ENCODE results near the gene PPP1R1B. TPM values are rescaled to one million over a fixed set of nuclear protein-coding genes. Genes with fewer than 3 reads are reported as not detected.

PPP1R1B gene
- total and polyA plus RNA-seq, 9 of the 15 experiments (the other 6 are each of a cell fraction or from before 2014, with no cell fraction given), result 0.07 to 0.18 (median 0.10) TPM; not detected in 4

- no peak for TF ChIP-seq SMAD4 (CRISPR knock-in tag; conservative IDR thresholded peaks at IDR 0.05)
- peak; percentile 76 for TF ChIP-seq DACH1 (IDR thresholded peaks at IDR 0.05; ENCODE audit: partially characterized antibody)
- no peak for TF ChIP-seq PTTG1 (tag; IDR thresholded peaks at IDR 0.05; ENCODE audit: low read depth)
- TF ChIP-seq SMARCC2 (IDR thresholded peaks at IDR 0.05; ENCODE audit: low read depth), result no peak
- TF ChIP-seq ERF (CRISPR knock-in tag; IDR thresholded peaks at IDR 0.05), result no peak
- TF ChIP-seq SLC30A9 (CRISPR knock-in tag; IDR thresholded peaks at IDR 0.05), result no peak
- TF ChIP-seq SOX6 (IDR thresholded peaks at IDR 0.05), result no peak
- 0 out of 2 replicates have a peak, but pooled peaks have one; percentile 12 for TF ChIP-seq NR1H2 (CRISPR knock-in tag; IDR thresholded peaks at IDR 0.05)
- no peak for TF ChIP-seq MAFG (tag; conservative IDR thresholded peaks at IDR 0.05)
- no peak for TF ChIP-seq TCF7 (IDR thresholded peaks at IDR 0.05; ENCODE audit: borderline replicate concordance)
- no peak for TF ChIP-seq BHLHE40 (IDR thresholded peaks at IDR 0.05; ENCODE audit: low read length)
- no peak for TF ChIP-seq SMAD1 (IDR thresholded peaks at IDR 0.05; ENCODE audit: low read depth, low read length, partially characterized antibody)
- no peak for TF ChIP-seq FIP1L1 (IDR thresholded peaks at IDR 0.05; ENCODE audit: low read depth, low read length, poor library complexity, severe bottlenecking)
- TF ChIP-seq BRCA1 (IDR thresholded peaks at IDR 0.05), result no peak
- no peak for TF ChIP-seq BRCA1 (CRISPR knock-in tag; IDR thresholded peaks at IDR 0.05)
- TF ChIP-seq RREB1 (CRISPR knock-in tag; IDR thresholded peaks at IDR 0.05), result no peak
- TF ChIP-seq RNF219 (CRISPR knock-in tag; IDR thresholded peaks at IDR 0.05), result no peak
- no peak for TF ChIP-seq NR0B1 (IDR thresholded peaks at IDR 0.05; ENCODE audit: partially characterized antibody)
- no peak for TF ChIP-seq HDAC8 (tag; IDR thresholded peaks at IDR 0.05)
- peak; percentile 25; the same call in 1 of the 2 replicates for TF ChIP-seq ESRRA (IDR thresholded peaks at IDR 0.05; ENCODE audit: borderline replicate concordance, low read depth)
Measured at GRCh38 chr17:39666601-39667261, 40.0 kb downstream of the PPP1R1B start (continued).
